GM21367 (cell line): ENCODE data around the gene PCBP3.
"Not testable (repeated sequence)": the region's sequence is repeated elsewhere in the genome, so short reads cannot be mapped to it uniquely, and the experiment has no call there.

Source experiments
- ATAC-seq: cut with Tn5 transposase; IDR thresholded peaks from one replicate; pipeline ENCODE4 v1.9.1; 2021; ENCODE audit not compliant: unreplicated experiment

The PCBP3 gene

GRCh38 chr21:45887120-45887611, 243.6 kb downstream of the PCBP3 start:
- no peak for ATAC-seq

GRCh38 chr21:45887788-45888187, 244.3 kb downstream of the PCBP3 start:
- no peak for ATAC-seq

- no peak for ATAC-seq
Measured at GRCh38 chr21:45888386-45889009, 245.0 kb downstream of the PCBP3 start.

- ATAC-seq, result no peak
Measured at GRCh38 chr21:45889256-45889655, 245.7 kb downstream of the PCBP3 start.

GRCh38 chr21:45889961-45890360, 246.4 kb downstream of the PCBP3 start:
- ATAC-seq, result no peak

- ATAC-seq, result no peak
Measured at GRCh38 chr21:45891388-45892155, 248.0 kb downstream of the PCBP3 start.

- ATAC-seq, result no peak
Measured at GRCh38 chr21:45892156-45892915, 248.8 kb downstream of the PCBP3 start.

GRCh38 chr21:45892916-45893739, 249.6 kb downstream of the PCBP3 start:
- no peak for ATAC-seq

- ATAC-seq, result no peak
Measured at GRCh38 chr21:45893740-45894449, 250.4 kb downstream of the PCBP3 start.

- no peak for ATAC-seq
Measured at GRCh38 chr21:45894450-45894825, 250.9 kb downstream of the PCBP3 start.

- ATAC-seq, result no peak
Measured at GRCh38 chr21:45894906-45895777, 251.6 kb downstream of the PCBP3 start.

GRCh38 chr21:45895778-45896370, 252.3 kb downstream of the PCBP3 start:
- no peak for ATAC-seq

- not testable (repeated sequence) for ATAC-seq
Measured at GRCh38 chr21:45896431-45896830, 252.9 kb downstream of the PCBP3 start.

- no peak for ATAC-seq
Measured at GRCh38 chr21:45897191-45898027, 253.9 kb downstream of the PCBP3 start.

- ATAC-seq, result no peak
Measured at GRCh38 chr21:45898028-45898350, 254.5 kb downstream of the PCBP3 start.

- no peak for ATAC-seq
Measured at GRCh38 chr21:45898781-45899180, 255.3 kb downstream of the PCBP3 start.

- no peak for ATAC-seq
Measured at GRCh38 chr21:45899317-45900033, 255.9 kb downstream of the PCBP3 start.
